ENCODE data around the gene PCDHGA11.

- TF ChIP-seq POLR2AphosphoS5 (IDR thresholded peaks at IDR 0.05; ENCODE audit: low read depth, low read length), result no peak
- no peak for TF ChIP-seq REST (IDR thresholded peaks at IDR 0.05; ENCODE audit: insufficient read depth in 1 of 2, low read depth in 2 of 2, low read length in 2 of 2)
- TF ChIP-seq TAF1 (IDR thresholded peaks at IDR 0.05; ENCODE audit: borderline replicate concordance, insufficient read depth, low read length), result no peak
Observed at GRCh38 chr5:141374627-141375026, 46.2 kb upstream of the PCDHGA11 start.

All from PFSK-1 (cell line).